Upper lobe of left lung (tissue), 4 donors: ENCODE data around the gene CHST13.

Experiments
- EP300 ChIP-seq, 4 donors: sonication (generic); formaldehyde crosslinking; IDR thresholded peaks; one replicate each; pipeline ENCODE4 v1.5.1; 2017; ENCODE audit warnings: antibody characterized with exemption in 4 of 4, control low read depth in 2 of 4
- POLR2A ChIP-seq, 4 donors: fragments of 450-650 bp; IDR thresholded peaks; one replicate each; pipeline ENCODE4 v1.5.1; 2016 to 2017; ENCODE audit warnings: antibody characterized with exemption in 4 of 4, mild to moderate bottlenecking in 2 of 4
- POLR2AphosphoS5 ChIP-seq, 2 donors: sonication (generic); formaldehyde crosslinking; IDR thresholded peaks; one replicate each; pipeline ENCODE4 v1.5.1; 2017; ENCODE audit warnings: antibody characterized with exemption in 2 of 2
- TF ChIP-seq, protein P1 (sequence below), 6 experiments: fragments of 450-650 bp in 4 of 6; fragments of 200-600 bp in 2 of 6; sonication (generic) in 2 of 6; IDR thresholded peaks; one replicate each; pipeline ENCODE4 v1.5.1; 2016 to 2019; ENCODE audit warnings: antibody characterized with exemption in 6 of 6

DNA sequence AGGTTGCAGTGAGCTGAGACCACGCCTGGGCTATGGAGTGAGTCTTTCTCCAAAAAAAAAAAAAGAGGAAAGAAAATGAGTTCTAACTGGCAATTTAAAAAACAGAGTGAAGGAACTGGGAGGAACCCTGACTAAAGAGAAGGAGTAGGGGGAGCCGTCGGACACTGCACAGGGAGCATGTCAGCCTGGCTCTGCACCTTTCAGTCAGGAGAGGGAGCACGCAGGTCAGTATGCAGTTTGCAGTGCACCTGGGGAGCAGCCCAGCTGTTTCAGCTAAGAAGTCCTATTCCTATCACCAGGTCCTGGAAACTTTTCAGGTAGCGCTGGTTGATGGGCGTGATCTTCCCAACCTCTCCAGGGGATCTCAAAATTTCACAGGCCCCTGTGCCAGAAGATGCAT, 33.3 kb upstream of the CHST13 start:
- TF ChIP-seq POLR2A (IDR thresholded peaks at IDR 0.05) (no peak), EP300 (IDR thresholded peaks at IDR 0.05) (no peak), POLR2AphosphoS5 (IDR thresholded peaks at IDR 0.05) (no peak)
- TF ChIP-seq, protein P1, sequence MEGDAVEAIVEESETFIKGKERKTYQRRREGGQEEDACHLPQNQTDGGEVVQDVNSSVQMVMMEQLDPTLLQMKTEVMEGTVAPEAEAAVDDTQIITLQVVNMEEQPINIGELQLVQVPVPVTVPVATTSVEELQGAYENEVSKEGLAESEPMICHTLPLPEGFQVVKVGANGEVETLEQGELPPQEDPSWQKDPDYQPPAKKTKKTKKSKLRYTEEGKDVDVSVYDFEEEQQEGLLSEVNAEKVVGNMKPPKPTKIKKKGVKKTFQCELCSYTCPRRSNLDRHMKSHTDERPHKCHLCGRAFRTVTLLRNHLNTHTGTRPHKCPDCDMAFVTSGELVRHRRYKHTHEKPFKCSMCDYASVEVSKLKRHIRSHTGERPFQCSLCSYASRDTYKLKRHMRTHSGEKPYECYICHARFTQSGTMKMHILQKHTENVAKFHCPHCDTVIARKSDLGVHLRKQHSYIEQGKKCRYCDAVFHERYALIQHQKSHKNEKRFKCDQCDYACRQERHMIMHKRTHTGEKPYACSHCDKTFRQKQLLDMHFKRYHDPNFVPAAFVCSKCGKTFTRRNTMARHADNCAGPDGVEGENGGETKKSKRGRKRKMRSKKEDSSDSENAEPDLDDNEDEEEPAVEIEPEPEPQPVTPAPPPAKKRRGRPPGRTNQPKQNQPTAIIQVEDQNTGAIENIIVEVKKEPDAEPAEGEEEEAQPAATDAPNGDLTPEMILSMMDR (IDR thresholded peaks at IDR 0.05): no peak
